IMR-90 (cell line): ENCODE results near the gene RECQL5. TPM values are rescaled to one million over a fixed set of nuclear protein-coding genes. Genes with fewer than 3 reads are reported as not detected.

Source experiments
- ATAC-seq: fragments of 200-7000 bp; cut with Tn5 transposase; 2 replicates; pipeline ENCODE4 v1.9.1; 2020; ENCODE audit warnings: low read depth, mild to moderate bottlenecking, moderate library complexity
- BruUV-seq: library from RNA; stranded (reverse); fragments of 400-500 nt; replicated peaks from 2 replicates; lab custom pipeline; 2021; lab: Mats Ljungman, UMichigan
- CTCF ChIA-PET: fragments of 300-600 bp; formaldehyde crosslinking; extraction: SDS; loops from one replicate; lab custom pipeline; 2021; ENCODE audit warnings: antibody characterized with exemption; lab: Yijun Ruan, JAX
- POLR2A ChIA-PET: fragments of 300-600 bp; sonication (Branson Sonifier 250); formaldehyde crosslinking; loops from one replicate; lab custom pipeline; 2022; ENCODE audit warnings: antibody characterized with exemption; ENCODE audit not compliant: unreplicated experiment; lab: Charles Lee
- DNase-seq: peaks from one replicate; pipeline ENCODE4 v3.0.0; 2013
- H2AFZ ChIP-seq: replicated peaks from 2 replicates; pipeline ENCODE3; 2013; ENCODE audit warnings: low read length, mild to moderate bottlenecking; ENCODE audit not compliant: poor library complexity
- H2AK5ac ChIP-seq: 2 replicates; pipeline ENCODE4 v1.6.1; 2013; ENCODE audit warnings: low read depth, low read length, inconsistent platforms
- H2AK9ac ChIP-seq: replicated peaks from 2 replicates; pipeline ENCODE3; 2013; ENCODE audit warnings: mild to moderate bottlenecking, low read depth, low read length, moderate library complexity; ENCODE audit not compliant: poor library complexity
- H2BK120ac ChIP-seq: 2 replicates; pipeline ENCODE4 v1.6.1; 2013; ENCODE audit warnings: low read depth, low read length, inconsistent platforms
- H2BK15ac ChIP-seq: 3 replicates; pipeline ENCODE4 v1.6.1; 2013; ENCODE audit warnings: low read depth, low read length, inconsistent platforms
- H2BK20ac ChIP-seq: 2 replicates; pipeline ENCODE4 v1.6.1; 2013; ENCODE audit warnings: low read depth, mild to moderate bottlenecking, inconsistent platforms, low read length, moderate library complexity
- H2BK5ac ChIP-seq: 2 replicates; pipeline ENCODE4 v1.6.1; 2013; ENCODE audit warnings: mild to moderate bottlenecking, low read depth, low read length, inconsistent platforms; ENCODE audit not compliant: poor library complexity, severe bottlenecking
- H3K14ac ChIP-seq: replicated peaks from 2 replicates; pipeline ENCODE4 v1.6.1; 2013; ENCODE audit warnings: low read depth, low read length, inconsistent platforms
- H3K18ac ChIP-seq: 2 replicates; pipeline ENCODE4 v1.6.1; 2013; ENCODE audit warnings: low read depth, low read length, control low read depth
- H3K23ac ChIP-seq: 2 replicates; pipeline ENCODE4 v1.6.1; 2013; ENCODE audit warnings: low read depth, low read length, inconsistent platforms
- H3K27ac ChIP-seq: 2 replicates; pipeline ENCODE4 v1.5.1; 2013; ENCODE audit warnings: mild to moderate bottlenecking, control low read depth, low read length; ENCODE audit not compliant: insufficient read depth
- H3K27me3 ChIP-seq: 2 replicates; pipeline ENCODE4 v1.6.1; 2013; ENCODE audit warnings: low read length; ENCODE audit not compliant: control insufficient read depth, insufficient read depth
- H3K36me3 ChIP-seq: 2 replicates; pipeline ENCODE4 v1.6.1; 2013; ENCODE audit warnings: low read length, mixed read lengths; ENCODE audit not compliant: control insufficient read depth, insufficient read depth
- H3K4ac ChIP-seq: 2 replicates; pipeline ENCODE4 v1.6.1; 2013; ENCODE audit warnings: low read depth, low read length, inconsistent platforms
- H3K4me1 ChIP-seq: 2 replicates; pipeline ENCODE4 v1.6.1; 2013; ENCODE audit warnings: low read length, mixed read lengths; ENCODE audit not compliant: control insufficient read depth, insufficient read depth
- H3K4me2 ChIP-seq: 2 replicates; pipeline ENCODE4 v1.6.1; 2013; ENCODE audit warnings: low read depth, mild to moderate bottlenecking, control low read depth, low read length, moderate library complexity
- H3K4me3 ChIP-seq: 2 replicates; pipeline ENCODE4 v1.5.1; 2013; ENCODE audit warnings: low read depth, mild to moderate bottlenecking, control low read depth, low read length, moderate library complexity; ENCODE audit not compliant: insufficient read depth
- H3K56ac ChIP-seq: 2 replicates; pipeline ENCODE4 v1.6.1; 2013; ENCODE audit warnings: low read length, inconsistent platforms; ENCODE audit not compliant: insufficient read depth; ENCODE audit errors: extremely low read depth
- H3K79me1 ChIP-seq, 2 experiments: 2 replicates each; pipeline ENCODE4 v1.6.1; 2013; ENCODE audit warnings: low read length in 2 of 2, inconsistent platforms in 1 of 2, low read depth in 1 of 2
- H3K9ac ChIP-seq: 2 replicates; pipeline ENCODE4 v1.6.1; 2013; ENCODE audit warnings: low read depth, low read length, control low read depth
- H3K9me1 ChIP-seq: 2 replicates; pipeline ENCODE4 v1.6.1; 2013; ENCODE audit warnings: low read length, inconsistent platforms; ENCODE audit not compliant: insufficient read depth
- H3K9me3 ChIP-seq: 2 replicates; pipeline ENCODE4 v1.6.1; 2013; ENCODE audit warnings: low read length; ENCODE audit not compliant: control insufficient read depth, insufficient read depth
- H4K20me1 ChIP-seq: 2 replicates; pipeline ENCODE4 v1.6.1; 2013; ENCODE audit warnings: low read length, inconsistent platforms; ENCODE audit not compliant: insufficient read depth
- H4K5ac ChIP-seq: 2 replicates; pipeline ENCODE4 v1.6.1; 2013; ENCODE audit warnings: mild to moderate bottlenecking, low read depth, low read length, control low read depth
- H4K8ac ChIP-seq, 2 experiments: 2 replicates each; pipeline ENCODE4 v1.6.1; 2013; ENCODE audit warnings: low read depth in 2 of 2, low read length in 2 of 2, control low read depth in 1 of 2, inconsistent platforms in 1 of 2
- H4K91ac ChIP-seq: 2 replicates; pipeline ENCODE4 v1.6.1; 2013; ENCODE audit warnings: low read depth, low read length, inconsistent platforms; ENCODE audit not compliant: insufficient read depth
- BHLHE40 ChIP-seq: fragments of 150-350 bp; IDR thresholded peaks from 2 replicates; pipeline ENCODE4 v1.6.1; 2016; ENCODE audit warnings: mild to moderate bottlenecking, low read depth, low read length
- CEBPB ChIP-seq: IDR thresholded peaks from 2 replicates; pipeline ENCODE4 v1.6.1; 2012; ENCODE audit warnings: low read depth, low read length, improper control_type of control experiment
- CHD1 ChIP-seq: IDR thresholded peaks from 2 replicates; pipeline ENCODE4 v1.6.1; 2012; ENCODE audit warnings: low read depth, low read length, improper control_type of control experiment
- CTCF ChIP-seq: conservative IDR thresholded peaks from 2 replicates; pipeline ENCODE4 v1.5.1; 2012; ENCODE audit warnings: mild to moderate bottlenecking, low read depth, low read length, improper control_type of control experiment
- ELK1 ChIP-seq: fragments of 150-350 bp; IDR thresholded peaks from 2 replicates; pipeline ENCODE4 v1.6.1; 2016; ENCODE audit warnings: low read depth, mild to moderate bottlenecking, low read length, moderate library complexity, borderline replicate concordance
- FOS ChIP-seq: fragments of 150-350 bp; IDR thresholded peaks from 2 replicates; pipeline ENCODE4 v1.6.1; 2016; ENCODE audit warnings: low read depth, low read length
- MAFK ChIP-seq: IDR thresholded peaks from 2 replicates; pipeline ENCODE4 v1.6.1; 2012; ENCODE audit warnings: low read depth, low read length, improper control_type of control experiment
- NFE2L2 ChIP-seq: fragments of 150-350 bp; IDR thresholded peaks from 2 replicates; pipeline ENCODE4 v1.6.1; 2016; ENCODE audit warnings: low read depth, mild to moderate bottlenecking, low read length
- POLR2A ChIP-seq: IDR thresholded peaks from 2 replicates; pipeline ENCODE4 v1.6.1; 2012; ENCODE audit warnings: mild to moderate bottlenecking, low read depth, low read length
- RAD21 ChIP-seq: IDR thresholded peaks from 2 replicates; pipeline ENCODE4 v1.6.1; 2012; ENCODE audit warnings: low read length, improper control_type of control experiment
- RCOR1 ChIP-seq: IDR thresholded peaks from 2 replicates; pipeline ENCODE4 v1.6.1; 2012; ENCODE audit warnings: mild to moderate bottlenecking, low read length, improper control_type of control experiment; ENCODE audit not compliant: insufficient replicate concordance
- SMC3 ChIP-seq: fragments of 150-350 bp; IDR thresholded peaks from 2 replicates; pipeline ENCODE4 v1.6.1; 2016; ENCODE audit warnings: low read depth, mild to moderate bottlenecking, antibody characterized with exemption, low read length, moderate library complexity
- WGBS, 2 experiments: methylation state at CpG; one replicate each; pipeline versions ENCODE4 v1.1.5 to v1.1.7; 2013; ENCODE audit warnings: missing lambda C conversion rate in 2 of 2; ENCODE audit not compliant: insufficient read length in 1 of 2; ENCODE audit errors: extremely low coverage in 2 of 2; 5-methylcytosine and 5-hydroxymethylcytosine counted together
- dilution Hi-C: fragments of 300-500 bp; cut with HindIII; formaldehyde crosslinking; loops from one replicate; pipeline ENCODE4 v1.14.3; 2018; ENCODE audit warnings: low sequenced_read_pairs; ENCODE audit not compliant: unreplicated experiment
- in situ Hi-C: fragments of 300-500 bp; cut with MboI; formaldehyde crosslinking; loops from 3 replicates; pipeline ENCODE4 v1.14.3; 2019; ENCODE audit warnings: low sequenced_read_pairs, inconsistent platforms, mixed read lengths
- intact Hi-C: fragments of 100-400 bp; cut with micrococcal nuclease; formaldehyde crosslinking; loops from 2 replicates; pipeline ENCODE4 v1.10.0; 2022
- polyA plus RNA-seq, 3 experiments: library from polyadenylated mRNA; depleted of rRNA; stranded (reverse); fragments of >200 nt; gene quantifications; 2 replicates each; pipeline ENCODE4 v1.2.3, GENCODE V29; 2012; ENCODE audit warnings: low replicate concordance in 1 of 3
- total RNA-seq: library from RNA; depleted of rRNA; stranded (reverse); fragments of >200 nt; gene quantifications from 2 replicates; pipeline ENCODE4 v1.2.3, GENCODE V29; 2012
- TF ChIP-seq, protein P1 (sequence below): fragments of 150-350 bp; IDR thresholded peaks from 2 replicates; pipeline ENCODE4 v1.6.1; 2017; ENCODE audit warnings: mild to moderate bottlenecking, antibody characterized with exemption, low read length, low read depth

The RECQL5 gene
- total and polyA plus RNA-seq, 2 of the 4 experiments (the other 2 are of a cell fraction) = 7.3 to 23.7 TPM

DNA sequence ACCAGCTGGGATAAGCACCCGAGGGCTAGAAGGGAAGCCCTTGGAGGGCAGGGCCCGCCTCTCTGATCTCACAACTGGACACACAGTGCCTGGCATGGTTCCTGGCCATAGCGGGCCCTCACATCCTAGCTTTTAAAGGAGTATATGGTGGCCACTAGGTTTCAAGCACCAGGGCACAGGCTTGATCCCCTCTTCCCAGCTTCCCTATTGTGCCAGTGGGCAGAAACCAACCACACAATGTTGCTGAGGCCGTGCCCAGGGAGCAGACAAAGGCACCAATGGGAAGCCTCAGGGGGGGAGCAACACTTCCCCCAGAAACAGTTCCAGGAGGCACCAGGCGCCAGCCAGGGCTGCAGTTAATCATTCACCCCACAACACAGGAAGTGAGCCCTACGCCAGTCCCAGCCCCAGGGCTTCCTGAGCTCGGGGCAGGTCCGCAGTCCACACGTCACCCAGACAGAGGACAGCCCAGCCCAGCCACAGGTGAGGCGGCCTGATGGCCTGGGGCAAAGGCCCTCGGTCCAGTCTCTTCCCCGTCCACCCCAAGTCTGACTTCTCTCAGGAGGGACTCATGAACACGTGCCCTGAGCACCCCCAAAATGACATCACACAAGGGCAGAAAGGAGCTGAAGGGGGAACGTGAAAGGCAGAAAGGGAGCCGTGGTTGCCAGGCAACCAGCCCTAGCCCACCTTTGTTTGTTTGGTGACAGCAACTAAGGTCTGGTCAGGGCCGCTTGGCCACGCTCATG lies 20.9 kb downstream of the RECQL5 start:
- Histone ChIP-seq H3K4me3 (no peak overlapping the region), H2AK9ac (no peak overlapping the region), H3K9ac (no peak overlapping the region), H3K56ac (no peak overlapping the region), H3K27me3 (no peaks in the 10 kb centered on the region), H4K8ac (no peak overlapping the region), H3K4ac (no peak overlapping the region), H2BK5ac (no peak overlapping the region), H4K91ac (no peak overlapping the region), H3K36me3 (peaks cover 25% of the 10 kb centered on the region), H2BK20ac (no peak overlapping the region), H3K4me1 (no peaks in the 10 kb centered on the region), H3K79me1 (no peaks in the 10 kb centered on the region; a peak in 1 of 4 replicates), H3K27ac (no peak overlapping the region), H2BK120ac (no peak overlapping the region), H3K9me3 (no peaks in the 10 kb centered on the region), H3K23ac (no peak overlapping the region), H2BK15ac (no peak overlapping the region), H2AK5ac (no peak overlapping the region), H3K14ac (no peak overlapping the region), H4K20me1 (no peaks in the 10 kb centered on the region), H3K4me2 (no peak overlapping the region), H4K5ac (no peak overlapping the region), H3K9me1 (no peaks in the 10 kb centered on the region), H2AFZ (no peak overlapping the region), H3K18ac (no peak overlapping the region)
- intact Hi-C loops = no loop called here
- no peak for ATAC-seq
- in situ Hi-C loops = no loop called here
- DNase-seq = no peak
- POLR2A ChIA-PET = no interaction called here
- WGBS, 2 experiments = 90% methylated on average over 5 of the region's 17 CpGs; no CpG with 5 or more reads in 1 of the 2 experiments
- dilution Hi-C loops = no loop called here
- CTCF ChIA-PET = interaction anchor here (0.9 to 5.1 kb wide), 2 partner anchors 13 to 101 kb away, joined by 3 to 30 read pairs; partner anchors contain the start of gene SMIM5
- TF ChIP-seq CHD1 = no peak
- no peak for TF ChIP-seq MAFK
- no peak for TF ChIP-seq CTCF
- TF ChIP-seq POLR2A = no peak
- TF ChIP-seq, protein P1, sequence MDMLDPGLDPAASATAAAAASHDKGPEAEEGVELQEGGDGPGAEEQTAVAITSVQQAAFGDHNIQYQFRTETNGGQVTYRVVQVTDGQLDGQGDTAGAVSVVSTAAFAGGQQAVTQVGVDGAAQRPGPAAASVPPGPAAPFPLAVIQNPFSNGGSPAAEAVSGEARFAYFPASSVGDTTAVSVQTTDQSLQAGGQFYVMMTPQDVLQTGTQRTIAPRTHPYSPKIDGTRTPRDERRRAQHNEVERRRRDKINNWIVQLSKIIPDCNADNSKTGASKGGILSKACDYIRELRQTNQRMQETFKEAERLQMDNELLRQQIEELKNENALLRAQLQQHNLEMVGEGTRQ = no peak
- no peak for TF ChIP-seq RAD21
- no peak for TF ChIP-seq SMC3
- no peak for TF ChIP-seq RCOR1
- no peak for TF ChIP-seq NFE2L2
- TF ChIP-seq CEBPB = no peak
- TF ChIP-seq ELK1 = no peak
- no peak for TF ChIP-seq BHLHE40
- no peak for TF ChIP-seq FOS
- BruUV-seq = no TSS peak
